H1 (cell line): ENCODE results near the gene PLD3. TPM values are rescaled to one million over a fixed set of nuclear protein-coding genes. Genes with fewer than 3 reads are reported as not detected.
"Not testable (repeated sequence)": the region's sequence is repeated elsewhere in the genome, so short reads cannot be mapped to it uniquely, and the experiment has no call there.

Source experiments
- CTCF ChIA-PET: fragments of 300-600 bp; sonication (Branson Sonifier 250); formaldehyde crosslinking; loops from one replicate; lab custom pipeline; 2021; ENCODE audit not compliant: partially characterized antibody; lab: Charles Lee
- POLR2A ChIA-PET: fragments of 300-600 bp; sonication (Branson Sonifier 250); formaldehyde crosslinking; loops from one replicate; lab custom pipeline; 2021; ENCODE audit warnings: inconsistent platforms; ENCODE audit not compliant: partially characterized antibody; lab: Charles Lee
- DNase-seq, 2 experiments: peaks; one replicate each; pipeline versions ENCODE4 v3.0.0 to v3.0.0-alpha.2; 2010 to 2022; ENCODE audit warnings: low spot score in 2 of 2, low read depth in 1 of 2, mixed read lengths in 1 of 2
- FAIRE-seq: peaks from 2 replicates; lab custom pipeline; 2011; peaks lifted over from hg19 to GRCh38; lab: Jason Lieb, UNC
- H2AFZ ChIP-seq: 2 replicates; pipeline ENCODE4 v1.8.1; 2012; ENCODE audit warnings: low read length, inconsistent platforms
- H2AK5ac ChIP-seq: 2 replicates; pipeline ENCODE4 v1.6.1; 2013; ENCODE audit warnings: low read depth, low read length
- H2BK120ac ChIP-seq: replicated peaks from 2 replicates; pipeline ENCODE3; 2013; ENCODE audit warnings: low read depth, low read length, inconsistent platforms
- H2BK12ac ChIP-seq: 2 replicates; pipeline ENCODE4 v1.6.1; 2013; ENCODE audit warnings: low read depth, low read length
- H2BK15ac ChIP-seq: 2 replicates; pipeline ENCODE4 v1.6.1; 2013; ENCODE audit warnings: low read length
- H2BK20ac ChIP-seq: 2 replicates; pipeline ENCODE4 v1.6.1; 2013; ENCODE audit warnings: low read length
- H2BK5ac ChIP-seq: 2 replicates; pipeline ENCODE4 v1.6.1; 2013; ENCODE audit warnings: low read depth, low read length
- H3K14ac ChIP-seq: 2 replicates; pipeline ENCODE4 v1.6.1; 2013; ENCODE audit warnings: inconsistent platforms; ENCODE audit not compliant: insufficient read length
- H3K18ac ChIP-seq: 2 replicates; pipeline ENCODE4 v1.6.1; 2013; ENCODE audit warnings: low read length; ENCODE audit errors: extremely low read depth
- H3K23ac ChIP-seq: 2 replicates; pipeline ENCODE4 v1.6.1; 2013; ENCODE audit warnings: inconsistent platforms; ENCODE audit not compliant: insufficient read length
- H3K23me2 ChIP-seq: 2 replicates; pipeline ENCODE4 v1.6.1; 2013; ENCODE audit warnings: low read depth, low read length
- H3K27ac ChIP-seq: 2 replicates; pipeline ENCODE4 v1.6.1; 2011; ENCODE audit warnings: low read depth, low read length, inconsistent platforms
- H3K27me3 ChIP-seq, 4 experiments: replicated peaks in 1 of 4; 1 replicate in 1 of 4; 2 replicates in 3 of 4; pipeline versions ENCODE4 v1.6.1 to v1.8.1; 2011 to 2013; ENCODE audit warnings: low read length in 3 of 4, mild to moderate bottlenecking in 3 of 4, inconsistent platforms in 2 of 4, mixed read lengths in 2 of 4, moderate library complexity in 1 of 4; ENCODE audit not compliant: control insufficient read depth in 3 of 4, insufficient read depth in 3 of 4; ENCODE audit errors: extremely low read depth in 1 of 4
- H3K36me3 ChIP-seq, 4 experiments: 2 replicates each; pipeline versions ENCODE4 v1.6.1 to v1.8.1; 2011 to 2013; ENCODE audit warnings: mild to moderate bottlenecking in 4 of 4, low read length in 3 of 4, moderate library complexity in 2 of 4, control low read depth in 1 of 4, inconsistent platforms in 1 of 4; ENCODE audit not compliant: insufficient read depth in 4 of 4, control insufficient read depth in 2 of 4
- H3K4ac ChIP-seq: replicated peaks from 2 replicates; pipeline ENCODE3; 2013; ENCODE audit warnings: low read length, low read depth, mixed read lengths, inconsistent platforms; ENCODE audit not compliant: insufficient read length
- H3K4me1 ChIP-seq, 4 experiments: replicated peaks in 1 of 4; 1 replicate in 1 of 4; 2 replicates in 3 of 4; pipeline versions ENCODE4 v1.6.1 to v1.8.1; 2011 to 2013; ENCODE audit warnings: low read length in 3 of 4, inconsistent platforms in 2 of 4, mixed read lengths in 1 of 4; ENCODE audit not compliant: insufficient read depth in 4 of 4, control insufficient read depth in 3 of 4
- H3K4me2 ChIP-seq, 2 experiments: 2 replicates each; pipeline versions ENCODE4 v1.6.1 to v1.8.1; 2011 to 2013; ENCODE audit warnings: low read depth in 2 of 2, low read length in 2 of 2, control low read depth in 1 of 2, inconsistent platforms in 1 of 2, mild to moderate bottlenecking in 1 of 2; ENCODE audit not compliant: insufficient read depth in 1 of 2
- H3K4me3 ChIP-seq, 4 experiments: fragments of 200-600, 300-600 bp in 1 of 4; sonication (generic), shearing (Covaris generic), sonication (Bioruptor Twin) in 1 of 4; 2 replicates each; pipeline versions ENCODE4 v1.5.1 to v1.8.1; 2011 to 2016; ENCODE audit warnings: low read length in 4 of 4, low read depth in 3 of 4, control low read depth in 2 of 4, inconsistent platforms in 2 of 4, mild to moderate bottlenecking in 2 of 4, mixed read lengths in 1 of 4, moderate library complexity in 1 of 4; ENCODE audit not compliant: insufficient read depth in 2 of 4; ENCODE audit errors: extremely low read depth in 1 of 4
- H3K56ac ChIP-seq: replicated peaks from 2 replicates; pipeline ENCODE3; 2013; ENCODE audit warnings: low read depth, mild to moderate bottlenecking, mixed read lengths, low read length, inconsistent platforms; ENCODE audit not compliant: insufficient read length
- H3K79me1 ChIP-seq: 2 replicates; pipeline ENCODE4 v1.6.1; 2013; ENCODE audit warnings: low read depth, low read length, control low read depth
- H3K79me2 ChIP-seq, 2 experiments: 2 replicates each; pipeline versions ENCODE4 v1.6.1 to v1.8.1; 2012 to 2013; ENCODE audit warnings: low read length in 2 of 2, mild to moderate bottlenecking in 2 of 2, inconsistent platforms in 1 of 2; ENCODE audit not compliant: insufficient read depth in 2 of 2, control insufficient read depth in 1 of 2
- H3K9ac ChIP-seq, 4 experiments: replicated peaks in 1 of 4; 1 replicate in 1 of 4; 2 replicates in 3 of 4; pipeline versions ENCODE4 v1.6.1 to v1.8.1; 2011 to 2013; ENCODE audit warnings: low read depth in 3 of 4, low read length in 3 of 4, control low read depth in 2 of 4, mild to moderate bottlenecking in 2 of 4, moderate library complexity in 2 of 4, inconsistent platforms in 1 of 4; ENCODE audit errors: extremely low read depth in 1 of 4
- H3K9me3 ChIP-seq, 2 experiments: 2 replicates each; pipeline versions ENCODE4 v1.6.1 to v1.8.1; 2012 to 2013; ENCODE audit warnings: mild to moderate bottlenecking in 2 of 2, moderate library complexity in 2 of 2, control low read depth in 1 of 2, inconsistent platforms in 1 of 2, low read depth in 1 of 2, low read length in 1 of 2, mixed read lengths in 1 of 2; ENCODE audit not compliant: insufficient read depth in 2 of 2
- H4K20me1 ChIP-seq, 2 experiments: replicated peaks in 1 of 2; 2 replicates each; pipeline versions ENCODE3 to v1.8.1; 2011 to 2013; ENCODE audit warnings: inconsistent platforms in 2 of 2, low read length in 2 of 2, mild to moderate bottlenecking in 1 of 2; ENCODE audit not compliant: insufficient read depth in 2 of 2, control insufficient read depth in 1 of 2
- H4K5ac ChIP-seq: 2 replicates; pipeline ENCODE4 v1.6.1; 2013; ENCODE audit warnings: low read length, low read depth, mixed read lengths, inconsistent platforms; ENCODE audit not compliant: insufficient read length
- H4K8ac ChIP-seq: 2 replicates; pipeline ENCODE4 v1.8.0; 2013; ENCODE audit warnings: mild to moderate bottlenecking, moderate library complexity, low read length, inconsistent platforms; ENCODE audit not compliant: insufficient read depth; ENCODE audit errors: extremely low read depth
- H4K91ac ChIP-seq: replicated peaks from 2 replicates; pipeline ENCODE3; 2013; ENCODE audit warnings: low read length, mixed read lengths, inconsistent platforms; ENCODE audit not compliant: insufficient read length
- WGBS, 2 experiments: shearing (Covaris generic) in 1 of 2; methylation state at CpG; one replicate each; pipeline versions ENCODE4 v1.1.6 to v1.1.7; 2013 to 2015; ENCODE audit warnings: low lambda C conversion rate in 2 of 2, mixed read lengths in 2 of 2, inconsistent platforms in 1 of 2, low coverage in 1 of 2, missing lambda C conversion rate in 1 of 2; ENCODE audit not compliant: insufficient replicate concordance in 2 of 2, insufficient coverage in 1 of 2, insufficient read length in 1 of 2; ENCODE audit errors: extremely low coverage in 1 of 2, missing lambda C conversion rate in 1 of 2; 5-methylcytosine and 5-hydroxymethylcytosine counted together
- polyA plus RNA-seq, 7 experiments: library from polyadenylated mRNA; depleted of rRNA in 3 of 7; stranded (reverse) in 5 of 7; unstranded in 2 of 7; fragments of >200 nt in 5 of 7; fragments of 200-250 nt in 2 of 7; gene quantifications; 1 replicate in 5 of 7; 2 replicates in 1 of 7; 4 replicates in 1 of 7; pipeline versions ENCODE4 v1.2.1 to v1.2.3, GENCODE V29; 2011 to 2013; ENCODE audit warnings: missing spikeins in 2 of 7, mixed read lengths in 2 of 7
- total RNA-seq: library from RNA; stranded (reverse); fragmentation: NEBNext Ultra II Directional; extraction: Animal tissue kit (Norgen Biotek cat#: 25700); gene quantifications from 2 replicates; pipeline ENCODE4 v1.2.1, GENCODE V29; 2021

The PLD3 gene
- total and polyA plus RNA-seq, 2 of the 8 experiments (the other 6 are each of a cell fraction or from before 2014, with no cell fraction given): 180 to 543 TPM

- CTCF ChIA-PET: interaction anchor here (1.2 to 1.8 kb wide), 2 partner anchors 15 to 216 kb away, joined by 3 read pairs; partner anchors contain the start of gene C19orf47
- not testable (repeated sequence) for H4K8ac ChIP-seq
Observed at GRCh38 chr19:40333083-40333482, 15.4 kb upstream of the PLD3 start.

More at GRCh38 chr19:40333083-40333482, 15.4 kb upstream of the PLD3 start:
- H3K23me2 ChIP-seq, H3K4me2 ChIP-seq, H3K9ac ChIP-seq, H3K27ac ChIP-seq, H3K79me1 ChIP-seq, H2BK12ac ChIP-seq, H2AFZ ChIP-seq, FAIRE-seq, POLR2A ChIA-PET, H2AK5ac ChIP-seq, H3K79me2 ChIP-seq, H2BK20ac ChIP-seq, H3K23ac ChIP-seq, H3K4me1 ChIP-seq, DNase-seq, H3K18ac ChIP-seq, H3K4me3 ChIP-seq, H2BK15ac ChIP-seq, H2BK120ac ChIP-seq, H2BK5ac ChIP-seq, H4K20me1 ChIP-seq, H3K9me3 ChIP-seq, H3K4ac ChIP-seq, H3K14ac ChIP-seq, H3K56ac ChIP-seq, H4K91ac ChIP-seq, H4K5ac ChIP-seq, H3K27me3 ChIP-seq: not testable (repeated sequence)
- peaks cover 0 to 17% (median 9%) of the 10 kb centered on the region in 4 experiments; a peak in 7 of 8 replicates for H3K36me3 ChIP-seq
- WGBS, 2 experiments: 89% methylated on average over 6 of the region's 6 CpGs; no CpG with 5 or more reads in 1 of the 2 experiments
